Activated naive CD4-positive, alpha-beta T cell treated with anti-CD3 and anti-CD28 coated beads, Interleukin-2, amount 10 ng/mL, durations not matched to agents 7 days and 5 days (primary cell): ENCODE data around the gene PTPRK.

Experiments
- CTCF ChIA-PET: fragments of 350-600 bp; sonication (Branson Sonifier 250); formaldehyde crosslinking; loops from one replicate; lab custom pipeline; 2021; ENCODE audit warnings: antibody characterized with exemption; lab: Charles Lee
- DNase-seq: peaks from one replicate; pipeline ENCODE4 v3.0.0-alpha.2; 2020
- H3K27ac Mint-ChIP-seq: one replicate; pipeline ENCODE4 v1.8.0; 2021; ENCODE audit warnings: mild to moderate bottlenecking, moderate library complexity, mixed read lengths
- H3K27me3 Mint-ChIP-seq: one replicate; pipeline ENCODE4 v1.8.0; 2021; ENCODE audit warnings: mild to moderate bottlenecking, mixed read lengths
- H3K36me3 Mint-ChIP-seq: one replicate; pipeline ENCODE4 v1.8.0; 2021; ENCODE audit warnings: mixed read lengths
- H3K4me1 Mint-ChIP-seq: one replicate; pipeline ENCODE4 v1.8.0; 2021; ENCODE audit warnings: mixed read lengths
- H3K4me3 Mint-ChIP-seq: one replicate; pipeline ENCODE4 v1.8.0; 2021; ENCODE audit warnings: mild to moderate bottlenecking, moderate library complexity, mixed read lengths
- H3K9me3 Mint-ChIP-seq: one replicate; pipeline ENCODE4 v1.8.0; 2021; ENCODE audit warnings: mixed read lengths

The PTPRK gene

GRCh38 chr6:128361378-128361777 is 159.0 kb downstream of the PTPRK start:
- CTCF ChIA-PET = no interaction called here

GRCh38 chr6:128358244-128358776 is 162.1 kb downstream of the PTPRK start:
- Mint-ChIP-seq H3K9me3 (no peaks in the 10 kb centered on the region), H3K4me3 (no peak overlapping the region), H3K27ac (no peak overlapping the region), H3K4me1 (no peaks in the 10 kb centered on the region), H3K27me3 (no peaks in the 10 kb centered on the region), H3K36me3 (no peaks in the 10 kb centered on the region)
- no peak for DNase-seq
- CTCF ChIA-PET = no interaction called here

More at GRCh38 chr6:128361378-128361777, 159.0 kb downstream of the PTPRK start:
- Mint-ChIP-seq H3K27me3 (no peaks in the 10 kb centered on the region), H3K36me3 (no peaks in the 10 kb centered on the region), H3K4me3 (no peak overlapping the region), H3K9me3 (no peaks in the 10 kb centered on the region), H3K4me1 (no peaks in the 10 kb centered on the region), H3K27ac (no peak overlapping the region)
- DNase-seq = no peak

- H3K4me1 Mint-ChIP-seq = no peaks in the 10 kb centered on the region
- H3K27me3 Mint-ChIP-seq = no peaks in the 10 kb centered on the region
- H3K9me3 Mint-ChIP-seq = no peaks in the 10 kb centered on the region
- no peaks in the 10 kb centered on the region for H3K36me3 Mint-ChIP-seq
- no peak for DNase-seq
- no peak overlapping the region for H3K4me3 Mint-ChIP-seq
- CTCF ChIA-PET = no interaction called here
- H3K27ac Mint-ChIP-seq = no peak overlapping the region
These were observed 162.8 kb downstream of the PTPRK start for GRCh38 chr6:128357392-128358130.

- Mint-ChIP-seq H3K27ac (no peak overlapping the region), H3K4me1 (no peaks in the 10 kb centered on the region), H3K36me3 (no peaks in the 10 kb centered on the region), H3K27me3 (no peaks in the 10 kb centered on the region), H3K4me3 (no peak overlapping the region), H3K9me3 (no peaks in the 10 kb centered on the region)
- no peak for DNase-seq
- CTCF ChIA-PET = no interaction called here
These were observed 168.0 kb downstream of the PTPRK start for GRCh38 chr6:128352366-128352765.

- Mint-ChIP-seq H3K4me3 (no peak overlapping the region), H3K36me3 (no peaks in the 10 kb centered on the region), H3K9me3 (no peaks in the 10 kb centered on the region), H3K4me1 (no peaks in the 10 kb centered on the region), H3K27ac (no peak overlapping the region), H3K27me3 (no peaks in the 10 kb centered on the region)
- CTCF ChIA-PET = no interaction called here
- no peak for DNase-seq
These were observed 169.2 kb downstream of the PTPRK start for GRCh38 chr6:128351255-128351514.

- no peaks in the 10 kb centered on the region for H3K9me3 Mint-ChIP-seq
- no peak overlapping the region for H3K4me3 Mint-ChIP-seq
- no peaks in the 10 kb centered on the region for H3K4me1 Mint-ChIP-seq
- no peaks in the 10 kb centered on the region for H3K27me3 Mint-ChIP-seq
- CTCF ChIA-PET = no interaction called here
- no peak overlapping the region for H3K27ac Mint-ChIP-seq
- no peaks in the 10 kb centered on the region for H3K36me3 Mint-ChIP-seq
- no peak for DNase-seq
These were observed 169.8 kb downstream of the PTPRK start for GRCh38 chr6:128350416-128351254.

GRCh38 chr6:128347123-128347522 is 173.3 kb downstream of the PTPRK start:
- H3K27me3 Mint-ChIP-seq = no peaks in the 10 kb centered on the region
- CTCF ChIA-PET = interaction anchor here (0.9 kb wide), 1 partner anchor 10 kb away, joined by 3 read pairs; no protein-coding TSS in a partner anchor

GRCh38 chr6:128346569-128346968 is 173.8 kb downstream of the PTPRK start:
- Mint-ChIP-seq H3K27ac (no peak overlapping the region), H3K4me1 (no peaks in the 10 kb centered on the region), H3K36me3 (no peaks in the 10 kb centered on the region), H3K4me3 (no peak overlapping the region), H3K27me3 (no peaks in the 10 kb centered on the region), H3K9me3 (no peaks in the 10 kb centered on the region)
- no peak for DNase-seq
- CTCF ChIA-PET = interaction anchor here (0.9 kb wide), 1 partner anchor 10 kb away, joined by 3 read pairs; no protein-coding TSS in a partner anchor

More at GRCh38 chr6:128347123-128347522, 173.3 kb downstream of the PTPRK start:
- no peaks in the 10 kb centered on the region for H3K9me3 Mint-ChIP-seq
- DNase-seq = no peak
- H3K4me1 Mint-ChIP-seq = no peaks in the 10 kb centered on the region
- H3K36me3 Mint-ChIP-seq = no peaks in the 10 kb centered on the region
- no peak overlapping the region for H3K27ac Mint-ChIP-seq
- no peak overlapping the region for H3K4me3 Mint-ChIP-seq

- H3K9me3 Mint-ChIP-seq = no peaks in the 10 kb centered on the region
- CTCF ChIA-PET = no interaction called here
- H3K27ac Mint-ChIP-seq = no peak overlapping the region
- no peaks in the 10 kb centered on the region for H3K27me3 Mint-ChIP-seq
- DNase-seq = no peak
- H3K36me3 Mint-ChIP-seq = no peaks in the 10 kb centered on the region
- no peak overlapping the region for H3K4me3 Mint-ChIP-seq
- no peaks in the 10 kb centered on the region for H3K4me1 Mint-ChIP-seq
These were observed 175.1 kb downstream of the PTPRK start for GRCh38 chr6:128345278-128345677.

- Mint-ChIP-seq H3K4me1 (no peaks in the 10 kb centered on the region), H3K4me3 (no peak overlapping the region), H3K27ac (no peak overlapping the region), H3K27me3 (no peaks in the 10 kb centered on the region), H3K36me3 (no peaks in the 10 kb centered on the region), H3K9me3 (no peaks in the 10 kb centered on the region)
- CTCF ChIA-PET = no interaction called here
- no peak for DNase-seq
These were observed 176.7 kb downstream of the PTPRK start for GRCh38 chr6:128343706-128344105.

- DNase-seq = no peak
- H3K4me3 Mint-ChIP-seq = no peak overlapping the region
- no peaks in the 10 kb centered on the region for H3K9me3 Mint-ChIP-seq
- CTCF ChIA-PET = interaction anchor here (0.5 to 1.5 kb wide), 2 partner anchors 12 to 212 kb away, joined by 3 to 6 read pairs; no protein-coding TSS in a partner anchor
- no peaks in the 10 kb centered on the region for H3K27me3 Mint-ChIP-seq
- no peaks in the 10 kb centered on the region for H3K36me3 Mint-ChIP-seq
- H3K4me1 Mint-ChIP-seq = no peaks in the 10 kb centered on the region
- no peak overlapping the region for H3K27ac Mint-ChIP-seq
These were observed 180.6 kb downstream of the PTPRK start for GRCh38 chr6:128339635-128340450.

- CTCF ChIA-PET = interaction anchor here (0.9 to 1.4 kb wide), 2 partner anchors 9 to 204 kb away, joined by 3 read pairs; no protein-coding TSS in a partner anchor
- Mint-ChIP-seq H3K9me3 (no peaks in the 10 kb centered on the region), H3K27ac (no peak overlapping the region), H3K36me3 (no peaks in the 10 kb centered on the region), H3K4me1 (no peaks in the 10 kb centered on the region), H3K4me3 (no peak overlapping the region), H3K27me3 (no peaks in the 10 kb centered on the region)
- no peak for DNase-seq
These were observed 182.8 kb downstream of the PTPRK start for GRCh38 chr6:128337619-128338018.

- DNase-seq = no peak
- H3K27me3 Mint-ChIP-seq = no peaks in the 10 kb centered on the region
- H3K36me3 Mint-ChIP-seq = no peaks in the 10 kb centered on the region
- CTCF ChIA-PET = interaction anchor here (0.9 to 1.4 kb wide), 2 partner anchors 10 to 203 kb away, joined by 3 read pairs; no protein-coding TSS in a partner anchor
- H3K27ac Mint-ChIP-seq = no peak overlapping the region
- H3K9me3 Mint-ChIP-seq = no peaks in the 10 kb centered on the region
- H3K4me1 Mint-ChIP-seq = no peaks in the 10 kb centered on the region
- no peak overlapping the region for H3K4me3 Mint-ChIP-seq
These were observed 183.8 kb downstream of the PTPRK start for GRCh38 chr6:128336436-128337095.
